GM12878 (cell line): Measurements from ENCODE around the gene FAM219A. TPM values are rescaled to one million over a fixed set of nuclear protein-coding genes. Genes with fewer than 3 reads are reported as not detected.

Source experiments
- ATAC-seq: fragments of 200-7000 bp; cut with Tn5 transposase; 3 replicates; pipeline ENCODE4 v1.9.1; 2020; ENCODE audit warnings: mild to moderate bottlenecking, moderate library complexity
- BruUV-seq: library from RNA; stranded (reverse); fragments of 400-500 nt; replicated peaks from 2 replicates; lab custom pipeline; 2021; lab: Mats Ljungman, UMichigan
- CTCF ChIA-PET: fragments of 300-600 bp; sonication (Branson Sonifier 250); formaldehyde crosslinking; extraction: SDS; loops from one replicate; lab custom pipeline; 2021; ENCODE audit warnings: inconsistent platforms; lab: Yijun Ruan, JAX
- POLR2A ChIA-PET: fragments of 350-600 bp; formaldehyde crosslinking; extraction: SDS; loops from one replicate; lab custom pipeline; 2021; ENCODE audit warnings: inconsistent platforms; lab: Charles Lee
- RAD21 ChIA-PET: fragments of 300-600 bp; sonication (Branson Sonifier 250); formaldehyde crosslinking; loops from one replicate; lab custom pipeline; 2023; ENCODE audit warnings: antibody characterized with exemption; ENCODE audit not compliant: unreplicated experiment; lab: Charles Lee
- SMC1A ChIA-PET: fragments of 300-600 bp; sonication (Branson Sonifier 250); formaldehyde crosslinking; loops from one replicate; lab custom pipeline; 2023; ENCODE audit not compliant: unreplicated experiment, uncharacterized antibody; lab: Charles Lee
- DNase-seq: peaks from one replicate; pipeline ENCODE4 v3.0.0-alpha.2; 2011; ENCODE audit warnings: low read depth, low spot score
- FAIRE-seq: peaks from 3 replicates; lab custom pipeline; 2011; peaks lifted over from hg19 to GRCh38; lab: Jason Lieb, UNC
- H2AFZ ChIP-seq: 2 replicates; pipeline ENCODE4 v1.6.0; 2011; ENCODE audit warnings: low read depth, low read length, control low read depth; ENCODE audit not compliant: control insufficient read depth
- H3K27ac ChIP-seq: 2 replicates; pipeline ENCODE4 v1.5.1; 2011; ENCODE audit warnings: control low read depth; ENCODE audit not compliant: control insufficient read depth, insufficient read depth
- H3K27me3 ChIP-seq, 2 experiments: replicated peaks in 1 of 2; 2 replicates each; pipeline versions ENCODE4 v1.6.0 to v1.6.1; 2011; ENCODE audit warnings: low read length in 1 of 2; ENCODE audit not compliant: control insufficient read depth in 2 of 2, insufficient read depth in 2 of 2
- H3K36me3 ChIP-seq, 2 experiments: 2 replicates each; pipeline ENCODE4 v1.5.1; 2011; ENCODE audit warnings: low read length in 1 of 2; ENCODE audit not compliant: control insufficient read depth in 2 of 2, insufficient read depth in 2 of 2
- H3K4me1 ChIP-seq: 2 replicates; pipeline ENCODE4 v1.6.1; 2011; ENCODE audit warnings: mild to moderate bottlenecking, low read length, moderate library complexity, mixed read lengths; ENCODE audit not compliant: control insufficient read depth, insufficient read depth
- H3K4me2 ChIP-seq: 2 replicates; pipeline ENCODE4 v1.6.0; 2011; ENCODE audit warnings: control low read depth; ENCODE audit not compliant: control insufficient read depth, insufficient read depth
- H3K4me3 ChIP-seq: fragments of 200-600 bp; sonication (generic); 2 replicates; pipeline ENCODE4 v1.5.1; 2016
- H3K79me2 ChIP-seq: 2 replicates; pipeline ENCODE4 v1.6.0; 2011; ENCODE audit warnings: low read length; ENCODE audit not compliant: control insufficient read depth, insufficient read depth
- H3K9ac ChIP-seq: 2 replicates; pipeline ENCODE4 v1.8.0; 2011; ENCODE audit warnings: low read length, control low read depth, mixed read lengths; ENCODE audit not compliant: control insufficient read depth, insufficient read depth
- H3K9me3 ChIP-seq: replicated peaks from 3 replicates; pipeline ENCODE4 v1.5.1; 2011; ENCODE audit warnings: mild to moderate bottlenecking, low read length; ENCODE audit not compliant: control insufficient read depth, insufficient read depth
- H4K20me1 ChIP-seq: 2 replicates; pipeline ENCODE4 v1.6.0; 2011; ENCODE audit not compliant: control insufficient read depth, insufficient read depth
- CHD1 ChIP-seq: IDR thresholded peaks from 2 replicates; pipeline ENCODE4 v1.6.1; 2012; ENCODE audit warnings: low read depth, low read length, improper control_type of control experiment
- DPF2 ChIP-seq: fragments of 450-650 bp; IDR thresholded peaks from 2 replicates; pipeline ENCODE4 v1.6.1; 2017; ENCODE audit warnings: mild to moderate bottlenecking
- GATAD2B ChIP-seq: fragments of 450-650 bp; conservative IDR thresholded peaks from 2 replicates; pipeline ENCODE4 v1.6.1; 2017; ENCODE audit warnings: low read depth, mild to moderate bottlenecking, moderate library complexity
- HCFC1 ChIP-seq: fragments of 150-350 bp; IDR thresholded peaks from 2 replicates; pipeline ENCODE4 v1.6.1; 2014; ENCODE audit warnings: low read length
- NFYB ChIP-seq: IDR thresholded peaks from 2 replicates; pipeline ENCODE4 v1.6.1; 2011; ENCODE audit warnings: low read depth, mild to moderate bottlenecking, low read length, improper control_type of control experiment, moderate library complexity; ENCODE audit not compliant: insufficient read depth
- NR2C1 ChIP-seq: fragments of 450-650 bp; IDR thresholded peaks from 2 replicates; pipeline ENCODE4 v1.6.1; 2017; ENCODE audit warnings: antibody characterized with exemption, mild to moderate bottlenecking, moderate library complexity
- RB1 ChIP-seq: fragments of 450-650 bp; formaldehyde crosslinking; IDR thresholded peaks from 2 replicates; pipeline ENCODE4 v1.6.1; 2017; ENCODE audit warnings: mild to moderate bottlenecking, borderline replicate concordance
- RUNX3 ChIP-seq: IDR thresholded peaks from 2 replicates; pipeline ENCODE4 v1.6.1; 2012; ENCODE audit warnings: low read length, inconsistent platforms
- SMC3 ChIP-seq: IDR thresholded peaks from 2 replicates; pipeline ENCODE4 v1.6.1; 2011; ENCODE audit warnings: low read length, improper control_type of control experiment, borderline replicate concordance
- SP1 ChIP-seq: IDR thresholded peaks from one replicate; pipeline ENCODE4 v1.6.1; 2011; ENCODE audit warnings: low read depth, low read length
- TCF12 ChIP-seq: IDR thresholded peaks from 2 replicates; pipeline ENCODE4 v1.6.1; 2011; ENCODE audit warnings: low read depth, mild to moderate bottlenecking, low read length
- WGBS: methylation state at CpG from one replicate; pipeline ENCODE4 v1.1.6; 2016; ENCODE audit warnings: low lambda C conversion rate; ENCODE audit not compliant: insufficient replicate concordance, insufficient coverage; ENCODE audit errors: missing lambda C conversion rate; 5-methylcytosine and 5-hydroxymethylcytosine counted together
- in situ Hi-C: fragments of 300-500 bp; cut with MboI; formaldehyde crosslinking; loops from 9 replicates; pipeline ENCODE4 v1.14.3; 2018; ENCODE audit warnings: mixed read lengths
- intact Hi-C: fragments of 100-400 bp; cut with micrococcal nuclease; formaldehyde crosslinking; loops from one replicate; pipeline ENCODE4 v1.14.2; 2022; ENCODE audit not compliant: unreplicated experiment
- polyA plus RNA-seq, 11 experiments: library from polyadenylated mRNA; depleted of rRNA in 4 of 11; unstranded in 6 of 11; stranded (reverse) in 5 of 11; fragments of >200 nt; fragmentation: Nextera tagmentation in 4 of 11; fragmentation: Illumina TruSeq in 1 of 11; extraction: Ambion mirVana in 4 of 11; extraction: Trizol in 1 of 11; gene quantifications; 1 replicate in 1 of 11; 2 replicates in 10 of 11; pipeline versions ENCODE4 v1.2.1 to v1.2.3, GENCODE V29; 2011 to 2016; ENCODE audit warnings: inconsistent platforms in 2 of 11, missing spikeins in 2 of 11, low read depth in 1 of 11
- total RNA-seq, 4 experiments: library from RNA; depleted of rRNA in 3 of 4; stranded (reverse); fragments of >200 nt in 3 of 4; fragmentation: Illumina TruSeq in 1 of 4; extraction: Trizol in 1 of 4; gene quantifications; 2 replicates each; pipeline versions ENCODE4 v1.2.1 to v1.2.3, GENCODE V29; 2013 to 2021
- TF ChIP-seq, protein P1 (sequence below): fragments of 450-650 bp; IDR thresholded peaks from 2 replicates; pipeline ENCODE4 v1.6.1; 2016; ENCODE audit warnings: mild to moderate bottlenecking
- TF ChIP-seq, protein P2 (sequence below): fragments of 150-350 bp; IDR thresholded peaks from 2 replicates; pipeline ENCODE4 v1.6.1; 2014; ENCODE audit warnings: mild to moderate bottlenecking, low read depth, low read length

The FAM219A gene
- total and polyA plus RNA-seq, 10 of the 15 experiments (the other 5 are each of a cell fraction or from before 2014, with no cell fraction given), result 0.11 to 2.0 (median 0.71) TPM

DNA sequence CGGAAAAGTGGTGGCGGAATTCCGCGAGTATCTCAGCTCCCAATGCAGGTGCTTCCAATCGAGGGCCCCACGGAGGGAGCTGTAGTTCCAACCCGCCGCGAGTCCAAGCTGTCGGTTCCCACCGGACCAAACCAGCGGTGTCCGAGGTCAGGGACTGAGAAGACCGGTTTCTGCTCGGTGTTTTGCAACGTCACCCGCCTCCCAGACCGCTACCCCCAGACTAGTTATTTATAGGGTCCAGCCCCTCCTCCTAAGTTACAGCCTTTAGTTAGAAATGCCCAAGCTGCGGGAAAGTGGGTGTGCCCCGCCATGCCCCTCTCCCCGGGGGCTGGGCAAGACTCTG is 81.0 kb downstream of the FAM219A start:
- peak overlapping the region; percentile 99 for H3K4me2 ChIP-seq
- ChIA-PET CTCF (interaction anchor here (0.6 to 7.9 kb wide), 14 partner anchors 11 to 638 kb away, joined by 3 to 134 read pairs (median 4); no protein-coding TSS in a partner anchor), SMC1A (interaction anchor here (0.9 to 8.7 kb wide), 4 partner anchors 29 to 257 kb away, joined by 3 to 73 read pairs (median 4); no protein-coding TSS in a partner anchor), POLR2A (interaction anchor here (0.6 to 1.6 kb wide), 2 partner anchors 46 to 81 kb away, joined by 3 read pairs; partner anchors contain the start of genes DNAI1 and FAM219A), RAD21 (interaction anchor here (1.8 kb wide), 1 partner anchor 44 kb away, joined by 7 read pairs; no protein-coding TSS in a partner anchor)
- no peaks in the 10 kb centered on the region for H3K36me3 ChIP-seq
- no TSS peak for BruUV-seq
- H3K27me3 ChIP-seq, result peaks cover 5 to 12% of the 10 kb centered on the region in 2 experiments; a peak in 3 of 4 replicates
- H3K79me2 ChIP-seq, result no peaks in the 10 kb centered on the region
- H3K4me1 ChIP-seq, result peaks cover 21% of the 10 kb centered on the region
- DNase-seq (no peak), ATAC-seq (no peak)
- peak overlapping the region; percentile 92 for H2AFZ ChIP-seq
- peak overlapping the region; percentile 68 for H3K4me3 ChIP-seq
- TF ChIP-seq NFYB, result no peak
- TF ChIP-seq GATAD2B, result 0 out of 2 replicates have a peak, but pooled peaks have one; percentile 1
- TF ChIP-seq, all 136 proteins: peak for 1
- Histone ChIP-seq H4K20me1 (no peaks in the 10 kb centered on the region), H3K9me3 (no peaks in the 10 kb centered on the region), H3K9ac (no peak overlapping the region), H3K27ac (no peak overlapping the region)
- FAIRE-seq, result peak; percentile 31
- in situ Hi-C loops (no loop called here), intact Hi-C loops (loop anchor here (5.0 kb wide), 1 partner anchor 125 kb away; no protein-coding TSS in a partner anchor)
- WGBS, result 6% methylated on average over 21 of the region's 21 CpGs

DNA sequence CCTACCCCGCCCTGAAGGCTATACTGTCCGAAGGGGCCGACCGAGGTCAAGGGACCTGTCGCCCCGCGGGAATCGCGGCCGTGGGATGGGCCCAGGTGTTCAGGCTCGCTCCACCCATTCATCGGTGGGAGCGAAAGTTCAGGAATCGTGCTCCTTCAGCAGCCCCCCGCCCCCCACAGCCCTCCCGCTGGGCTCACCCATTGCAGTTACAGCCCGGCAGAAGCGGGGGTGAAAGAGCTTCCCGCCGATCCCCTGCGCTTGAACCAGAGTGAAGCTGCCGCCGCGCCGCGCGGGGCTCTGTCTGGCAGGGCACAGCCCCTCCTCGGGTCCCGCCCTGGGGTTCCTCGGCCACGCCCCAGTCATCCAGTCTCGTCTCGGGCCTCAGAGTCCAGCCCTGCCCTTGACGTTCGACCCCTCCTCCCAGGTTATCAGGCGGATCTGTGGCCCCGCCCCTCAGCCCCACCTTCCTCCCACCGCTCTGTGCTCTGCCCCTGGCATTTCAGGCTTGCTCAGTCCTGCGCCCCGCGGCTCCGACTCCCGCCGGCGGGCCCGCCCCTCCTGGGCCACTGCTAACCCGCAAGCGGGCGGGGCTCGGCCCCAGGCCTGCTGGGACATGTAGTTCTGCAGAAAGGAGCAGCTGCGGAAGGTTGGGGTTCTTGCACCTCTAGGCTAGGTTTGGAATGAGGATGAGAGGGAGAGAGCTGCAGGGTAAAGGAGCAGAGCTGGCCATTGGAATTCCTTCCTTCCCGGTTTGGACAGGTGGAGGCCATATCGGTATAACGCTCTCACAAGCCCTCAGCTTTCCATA is 81.6 kb downstream of the FAM219A start, which contains the start of gene MYORG:
Gene MYORG, minus strand, starts transcription at position 303 of the 808 bp plus-strand sequence. CDS start 3,955 bp downstream, outside the sequence.
- in situ Hi-C loops, result no loop called here
- peak; percentile 88 for ATAC-seq
- TF ChIP-seq RB1 (peak; percentile 24; the same call in 1 of the 2 replicates), GATAD2B (0 out of 2 replicates have a peak, but pooled peaks have one; percentile 17), TCF12 (no peak), RUNX3 (peak; percentile 77), SMC3 (no peak), DPF2 (no peak), NR2C1 (peak; percentile 78), CHD1 (0 out of 2 replicates have a peak, but pooled peaks have one; percentile 38), SP1 (peak; percentile 42), HCFC1 (peak; percentile 93)
- TF ChIP-seq, protein P1, sequence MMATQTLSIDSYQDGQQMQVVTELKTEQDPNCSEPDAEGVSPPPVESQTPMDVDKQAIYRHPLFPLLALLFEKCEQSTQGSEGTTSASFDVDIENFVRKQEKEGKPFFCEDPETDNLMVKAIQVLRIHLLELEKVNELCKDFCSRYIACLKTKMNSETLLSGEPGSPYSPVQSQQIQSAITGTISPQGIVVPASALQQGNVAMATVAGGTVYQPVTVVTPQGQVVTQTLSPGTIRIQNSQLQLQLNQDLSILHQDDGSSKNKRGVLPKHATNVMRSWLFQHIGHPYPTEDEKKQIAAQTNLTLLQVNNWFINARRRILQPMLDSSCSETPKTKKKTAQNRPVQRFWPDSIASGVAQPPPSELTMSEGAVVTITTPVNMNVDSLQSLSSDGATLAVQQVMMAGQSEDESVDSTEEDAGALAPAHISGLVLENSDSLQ, result peak; percentile 56
- TF ChIP-seq, protein P2, sequence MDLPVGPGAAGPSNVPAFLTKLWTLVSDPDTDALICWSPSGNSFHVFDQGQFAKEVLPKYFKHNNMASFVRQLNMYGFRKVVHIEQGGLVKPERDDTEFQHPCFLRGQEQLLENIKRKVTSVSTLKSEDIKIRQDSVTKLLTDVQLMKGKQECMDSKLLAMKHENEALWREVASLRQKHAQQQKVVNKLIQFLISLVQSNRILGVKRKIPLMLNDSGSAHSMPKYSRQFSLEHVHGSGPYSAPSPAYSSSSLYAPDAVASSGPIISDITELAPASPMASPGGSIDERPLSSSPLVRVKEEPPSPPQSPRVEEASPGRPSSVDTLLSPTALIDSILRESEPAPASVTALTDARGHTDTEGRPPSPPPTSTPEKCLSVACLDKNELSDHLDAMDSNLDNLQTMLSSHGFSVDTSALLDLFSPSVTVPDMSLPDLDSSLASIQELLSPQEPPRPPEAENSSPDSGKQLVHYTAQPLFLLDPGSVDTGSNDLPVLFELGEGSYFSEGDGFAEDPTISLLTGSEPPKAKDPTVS, result no peak

More for the DNA sequence above, 81.6 kb downstream of the FAM219A start, which contains the start of gene MYORG:
- RAD21 ChIA-PET, result interaction anchor here (1.8 kb wide), 1 partner anchor 43 kb away, joined by 7 read pairs; no protein-coding TSS in a partner anchor
- FAIRE-seq (peak; percentile 91), DNase-seq (peak; percentile 82)
- Histone ChIP-seq H3K4me3 (peak within 1 kb of the TSS; percentile 68), H3K4me2 (peak within 1 kb of the TSS; percentile 99), H3K36me3 (no peaks in the 10 kb centered on the region), H3K9me3 (no peaks in the 10 kb centered on the region; the same call in 2 of the 3 replicates), H3K4me1 (peaks cover 21% of the 10 kb centered on the region), H3K27ac (no peak within 1 kb of the TSS), H3K9ac (peak within 1 kb of the TSS; percentile 37; the same call in 1 of the 2 replicates), H4K20me1 (no peaks in the 10 kb centered on the region), H3K79me2 (no peaks in the 10 kb centered on the region), H3K27me3 (peaks cover 5 to 9% of the 10 kb centered on the region in 2 experiments; a peak in 3 of 4 replicates), H2AFZ (peak within 1 kb of the TSS; percentile 92)
- intact Hi-C loops, result loop anchor here (5.0 kb wide), 1 partner anchor 124 kb away; no protein-coding TSS in a partner anchor
- no TSS peak for BruUV-seq
- CTCF ChIA-PET, result interaction anchor here (0.6 to 7.9 kb wide), 16 partner anchors 11 to 638 kb away, joined by 3 to 134 read pairs (median 4); no protein-coding TSS in a partner anchor
- WGBS, result 2% methylated on average over 31 of the region's 54 CpGs
- POLR2A ChIA-PET, result interaction anchor here (0.6 to 1.6 kb wide), 2 partner anchors 46 to 82 kb away, joined by 3 read pairs; partner anchors contain the start of genes DNAI1 and FAM219A
- SMC1A ChIA-PET, result interaction anchor here (0.9 to 8.7 kb wide), 3 partner anchors 28 to 257 kb away, joined by 3 to 73 read pairs (median 4); no protein-coding TSS in a partner anchor
